ENCODE measurements around the gene CHPT1. TPM values are rescaled to one million over a fixed set of nuclear protein-coding genes. Genes with fewer than 3 reads are reported as not detected.

Gene CHPT1
- total RNA-seq, 1 donor from 2014 or later, result 132 TPM

- intact Hi-C loops (cut with micrococcal nuclease), result no loop called here
Measured at GRCh38 chr12:101686176-101686575, 11.3 kb upstream of the CHPT1 start.

GRCh38 chr12:101690544-101691098 lies 6.8 kb upstream of the CHPT1 start:
- intact Hi-C loops (cut with micrococcal nuclease), result no loop called here
- Histone ChIP-seq H3K36me3 (no peaks in the 10 kb centered on the region), H3K4me3 (no peak overlapping the region), H3K9me3 (replicated peaks) (no peaks in the 10 kb centered on the region), H3K27ac (replicated peaks) (no peak overlapping the region), H3K4me1 (peaks cover 10% of the 10 kb centered on the region), H3K27me3 (ENCODE audit: low read depth) (no peaks in the 10 kb centered on the region)
- DNase-seq, result no peak
- TF ChIP-seq CTCF (IDR thresholded peaks at IDR 0.05; ENCODE audit: borderline replicate concordance), result no peak

More at GRCh38 chr12:101686176-101686575, 11.3 kb upstream of the CHPT1 start:
- no peaks in the 10 kb centered on the region for H3K36me3 ChIP-seq
- TF ChIP-seq CTCF (IDR thresholded peaks at IDR 0.05; ENCODE audit: borderline replicate concordance), result no peak
- no peaks in the 10 kb centered on the region for H3K27me3 ChIP-seq (ENCODE audit: low read depth)
- H3K9me3 ChIP-seq (replicated peaks), result no peaks in the 10 kb centered on the region
- no peak for DNase-seq
- no peak overlapping the region for H3K4me3 ChIP-seq
- H3K4me1 ChIP-seq, result peaks cover 11% of the 10 kb centered on the region
- H3K27ac ChIP-seq (replicated peaks), result no peak overlapping the region

GRCh38 chr12:101691503-101692096 lies 5.8 kb upstream of the CHPT1 start:
- Histone ChIP-seq H3K4me1 (peaks cover 14% of the 10 kb centered on the region), H3K27me3 (ENCODE audit: low read depth) (no peaks in the 10 kb centered on the region), H3K4me3 (no peak overlapping the region), H3K27ac (replicated peaks) (no peak overlapping the region), H3K36me3 (no peaks in the 10 kb centered on the region), H3K9me3 (replicated peaks) (no peaks in the 10 kb centered on the region)
- intact Hi-C loops (cut with micrococcal nuclease), result no loop called here
- no peak for DNase-seq
- no peak for TF ChIP-seq CTCF (IDR thresholded peaks at IDR 0.05; ENCODE audit: borderline replicate concordance)

- Histone ChIP-seq H3K27me3 (ENCODE audit: low read depth) (no peaks in the 10 kb centered on the region), H3K36me3 (no peaks in the 10 kb centered on the region), H3K4me3 (no peak overlapping the region), H3K9me3 (replicated peaks) (no peaks in the 10 kb centered on the region), H3K27ac (replicated peaks) (no peak overlapping the region), H3K4me1 (peaks cover 37% of the 10 kb centered on the region)
- no peak for TF ChIP-seq CTCF (IDR thresholded peaks at IDR 0.05; ENCODE audit: borderline replicate concordance)
- intact Hi-C loops (cut with micrococcal nuclease), result no loop called here
- DNase-seq, result no peak
Measured at GRCh38 chr12:101694297-101694848, 3.1 kb upstream of the CHPT1 start.

- Histone ChIP-seq H3K4me1 (peaks cover 43% of the 10 kb centered on the region), H3K4me3 (no peak overlapping the region), H3K27me3 (ENCODE audit: low read depth) (no peaks in the 10 kb centered on the region), H3K36me3 (no peaks in the 10 kb centered on the region), H3K27ac (replicated peaks) (no peak overlapping the region), H3K9me3 (replicated peaks) (no peaks in the 10 kb centered on the region)
- intact Hi-C loops (cut with micrococcal nuclease), result no loop called here
- DNase-seq, result no peak
- no peak for TF ChIP-seq CTCF (IDR thresholded peaks at IDR 0.05; ENCODE audit: borderline replicate concordance)
Measured at GRCh38 chr12:101694986-101695385, 2.5 kb upstream of the CHPT1 start.

All from left ventricle myocardium inferior (tissue), 1 donor.